ENCODE data around the gene NUDT14.

NUDT14 gene

GRCh38 chr14:105185973-105186372, 4.9 kb upstream of the NUDT14 start:
- no peak for TF ChIP-seq CTCF (IDR thresholded peaks at IDR 0.05; ENCODE audit: low read depth, low read length, missing control alignments)
- DNase-seq (ENCODE audit: extremely low read depth, low read depth) = no peak
- no peak overlapping the region for H3K4me3 ChIP-seq (replicated peaks; ENCODE audit: low read depth, low read length)

GRCh38 chr14:105185001-105185400, 3.9 kb upstream of the NUDT14 start:
- TF ChIP-seq CTCF (IDR thresholded peaks at IDR 0.05; ENCODE audit: low read depth, low read length, missing control alignments) = no peak
- DNase-seq (ENCODE audit: extremely low read depth, low read depth) = no peak
- H3K4me3 ChIP-seq (replicated peaks; ENCODE audit: low read depth, low read length) = no peak overlapping the region

GRCh38 chr14:105184461-105184860, 3.3 kb upstream of the NUDT14 start:
- no peak for TF ChIP-seq CTCF (IDR thresholded peaks at IDR 0.05; ENCODE audit: low read depth, low read length, missing control alignments)
- DNase-seq (ENCODE audit: extremely low read depth, low read depth) = no peak
- no peak overlapping the region for H3K4me3 ChIP-seq (replicated peaks; ENCODE audit: low read depth, low read length)

GRCh38 chr14:105182296-105183020, 1.3 kb upstream of the NUDT14 start:
- H3K4me3 ChIP-seq (replicated peaks; ENCODE audit: low read depth, low read length) = no peak overlapping the region
- no peak for DNase-seq (ENCODE audit: extremely low read depth, low read depth)
- no peak for TF ChIP-seq CTCF (IDR thresholded peaks at IDR 0.05; ENCODE audit: low read depth, low read length, missing control alignments)

DNA sequence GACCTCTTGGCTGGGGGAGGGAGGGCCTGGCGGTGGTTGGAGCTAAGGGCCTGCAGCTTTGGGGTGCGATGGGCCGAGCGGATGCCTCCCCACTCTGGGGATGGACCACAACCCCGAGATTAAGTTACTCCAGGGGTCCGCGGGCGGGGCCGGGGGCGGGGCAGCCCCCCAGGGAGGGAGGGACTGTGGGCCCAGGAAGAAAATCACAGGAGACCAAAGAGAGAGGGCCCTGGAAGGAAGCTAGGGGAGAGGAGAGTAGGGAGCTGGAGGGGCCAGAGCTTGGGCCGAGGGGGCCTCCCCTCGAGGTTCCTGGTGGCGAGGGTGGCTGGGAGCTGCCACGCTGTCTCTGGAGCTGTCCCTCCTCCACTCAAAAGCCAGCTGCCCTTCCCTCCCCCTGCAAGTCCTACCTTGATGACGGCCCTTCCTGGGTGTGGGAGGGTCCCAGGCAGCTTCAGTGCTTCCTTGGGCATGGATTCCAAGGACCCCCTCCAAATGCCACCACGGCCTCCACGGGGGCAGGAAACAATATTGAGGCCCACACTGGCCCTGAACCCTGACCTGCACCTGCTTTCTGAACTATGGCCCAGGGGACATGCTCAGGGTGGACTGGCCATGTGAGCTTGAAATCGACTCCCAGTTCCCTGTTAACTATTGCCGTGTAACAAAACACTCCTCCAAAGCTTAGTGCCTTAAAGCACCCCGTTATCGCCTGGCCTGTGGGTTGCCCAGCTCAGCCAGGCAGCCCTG, 610 bp upstream of the NUDT14 start:
- TF ChIP-seq CTCF (IDR thresholded peaks at IDR 0.05; ENCODE audit: low read depth, low read length, missing control alignments) = no peak
- no peak overlapping the region for H3K4me3 ChIP-seq (replicated peaks; ENCODE audit: low read depth, low read length)
- no peak for DNase-seq (ENCODE audit: extremely low read depth, low read depth)

DNA sequence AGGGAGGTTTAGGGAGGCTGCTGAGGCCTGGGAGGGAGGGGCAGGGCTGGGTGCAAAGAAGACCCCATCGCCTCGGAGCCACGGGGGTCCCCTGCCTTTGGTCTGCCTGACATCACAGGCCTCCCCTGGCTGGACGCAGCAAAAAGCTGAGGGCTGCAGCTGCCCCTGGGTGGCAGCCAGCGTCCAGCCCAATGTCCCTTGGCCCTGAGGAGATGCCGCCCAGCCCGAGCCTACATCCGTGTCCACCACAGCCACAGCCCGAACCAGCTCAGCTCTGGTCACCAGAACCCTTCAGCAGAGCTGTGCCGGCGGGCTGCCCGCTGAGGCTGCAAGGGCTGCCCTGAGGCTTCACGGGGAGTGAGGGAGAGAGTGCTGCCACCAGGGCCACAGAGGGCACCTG, 1.9 kb downstream of the NUDT14 start:
- no peak overlapping the region for H3K4me3 ChIP-seq (replicated peaks; ENCODE audit: low read depth, low read length)
- DNase-seq (ENCODE audit: extremely low read depth, low read depth) = no peak
- no peak for TF ChIP-seq CTCF (IDR thresholded peaks at IDR 0.05; ENCODE audit: low read depth, low read length, missing control alignments)

All from HFF-Myc (cell line).